GM19099 (cell line): Measurements from ENCODE around the gene PANX2.

Experiments
- POLR2A ChIP-seq: IDR thresholded peaks from 3 replicates; pipeline ENCODE4 v1.6.1; 2011; ENCODE audit warnings: low read depth; ENCODE audit not compliant: insufficient read length; ENCODE audit errors: extremely low read depth

The PANX2 gene

GRCh38 chr22:50170453-50171318, at the start of gene PANX2:
Gene PANX2, plus strand, starts transcription at chr22:50170731. Its CDS starts 0 bp downstream, at chr22:50170731.
- no peak for TF ChIP-seq POLR2A

- no peak for TF ChIP-seq POLR2A
Observed at GRCh38 chr22:50121202-50121740, 49.3 kb upstream of the PANX2 start.

GRCh38 chr22:50123119-50123518, 47.4 kb upstream of the PANX2 start:
- TF ChIP-seq POLR2A, result no peak

- no peak for TF ChIP-seq POLR2A
Observed at GRCh38 chr22:50125029-50125428, 45.5 kb upstream of the PANX2 start.

GRCh38 chr22:50129121-50129736, 41.3 kb upstream of the PANX2 start:
- no peak for TF ChIP-seq POLR2A

GRCh38 chr22:50131894-50132293, 38.6 kb upstream of the PANX2 start:
- no peak for TF ChIP-seq POLR2A

GRCh38 chr22:50134481-50134880, 36.0 kb upstream of the PANX2 start:
- no peak for TF ChIP-seq POLR2A

- no peak for TF ChIP-seq POLR2A
Observed at GRCh38 chr22:50136581-50137015, 33.9 kb upstream of the PANX2 start.

GRCh38 chr22:50138041-50138440, 32.5 kb upstream of the PANX2 start:
- no peak for TF ChIP-seq POLR2A

- TF ChIP-seq POLR2A, result no peak
Observed at GRCh38 chr22:50138988-50139387, 31.5 kb upstream of the PANX2 start.

- no peak for TF ChIP-seq POLR2A
Observed at GRCh38 chr22:50139843-50140415, 30.6 kb upstream of the PANX2 start.

GRCh38 chr22:50140615-50141014, 29.9 kb upstream of the PANX2 start:
- TF ChIP-seq POLR2A, result no peak

- no peak for TF ChIP-seq POLR2A
Observed at GRCh38 chr22:50141462-50141861, 29.1 kb upstream of the PANX2 start.

- TF ChIP-seq POLR2A, result no peak
Observed at GRCh38 chr22:50141891-50142363, 28.6 kb upstream of the PANX2 start.

GRCh38 chr22:50143096-50143495, 27.4 kb upstream of the PANX2 start:
- TF ChIP-seq POLR2A, result no peak
